HG03060 (cell line): ENCODE measurements around the gene ZNF236.
"Not testable (repeated sequence)": the region's sequence is repeated elsewhere in the genome, so short reads cannot be mapped to it uniquely, and the experiment has no call there.

Experiments used
- ATAC-seq: cut with Tn5 transposase; IDR thresholded peaks from one replicate; pipeline ENCODE4 v1.9.1; 2021; ENCODE audit warnings: low read depth, moderate number of reproducible peaks; ENCODE audit not compliant: unreplicated experiment

ZNF236 gene

DNA sequence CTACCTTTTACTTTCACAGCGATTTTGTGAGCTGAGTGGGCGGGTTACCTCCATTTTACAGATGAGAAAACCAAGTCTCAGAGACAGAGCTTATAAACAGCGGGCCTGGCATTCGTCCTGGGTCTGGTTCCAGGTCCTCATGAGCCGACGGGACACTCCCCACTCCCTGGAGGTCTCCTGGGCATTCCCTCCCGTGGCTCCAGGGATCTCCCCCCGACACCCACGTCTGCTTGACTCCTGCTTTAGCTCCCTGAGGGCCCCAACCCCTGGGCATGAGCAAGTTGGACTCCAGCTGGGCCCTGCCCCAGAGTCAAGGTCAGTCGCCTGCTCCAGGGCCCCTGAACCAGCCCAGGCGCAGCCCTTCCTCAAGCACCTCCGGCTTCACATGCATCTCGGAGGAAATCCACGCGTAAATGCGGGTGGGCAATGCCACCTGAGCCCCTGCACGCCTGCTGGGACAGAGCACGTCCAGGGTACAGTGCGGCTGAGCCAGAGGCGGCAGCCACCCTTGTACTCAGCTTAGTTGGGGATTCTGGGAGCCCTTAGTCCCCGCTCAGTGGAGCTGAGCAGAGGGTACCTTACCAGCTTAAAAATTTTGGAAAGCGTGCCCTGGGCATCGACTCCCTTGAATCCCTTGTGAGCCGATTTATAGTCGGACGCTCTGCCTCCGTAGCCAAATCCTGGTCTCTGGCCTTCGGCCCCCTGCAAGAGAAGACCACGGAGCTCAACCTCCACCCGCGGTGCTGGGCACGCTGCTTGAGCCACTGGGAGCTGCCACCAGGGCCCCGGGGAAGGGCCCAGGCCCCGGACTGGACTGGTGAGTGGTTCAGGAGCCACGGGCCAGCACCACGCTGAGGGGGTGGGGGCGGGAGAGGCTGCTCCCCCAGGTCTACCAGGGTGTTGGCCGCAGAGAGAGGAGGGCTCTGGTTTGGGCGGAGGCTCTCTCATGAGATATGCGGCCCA is 162.1 kb downstream of the ZNF236 start:
- no peak for ATAC-seq

DNA sequence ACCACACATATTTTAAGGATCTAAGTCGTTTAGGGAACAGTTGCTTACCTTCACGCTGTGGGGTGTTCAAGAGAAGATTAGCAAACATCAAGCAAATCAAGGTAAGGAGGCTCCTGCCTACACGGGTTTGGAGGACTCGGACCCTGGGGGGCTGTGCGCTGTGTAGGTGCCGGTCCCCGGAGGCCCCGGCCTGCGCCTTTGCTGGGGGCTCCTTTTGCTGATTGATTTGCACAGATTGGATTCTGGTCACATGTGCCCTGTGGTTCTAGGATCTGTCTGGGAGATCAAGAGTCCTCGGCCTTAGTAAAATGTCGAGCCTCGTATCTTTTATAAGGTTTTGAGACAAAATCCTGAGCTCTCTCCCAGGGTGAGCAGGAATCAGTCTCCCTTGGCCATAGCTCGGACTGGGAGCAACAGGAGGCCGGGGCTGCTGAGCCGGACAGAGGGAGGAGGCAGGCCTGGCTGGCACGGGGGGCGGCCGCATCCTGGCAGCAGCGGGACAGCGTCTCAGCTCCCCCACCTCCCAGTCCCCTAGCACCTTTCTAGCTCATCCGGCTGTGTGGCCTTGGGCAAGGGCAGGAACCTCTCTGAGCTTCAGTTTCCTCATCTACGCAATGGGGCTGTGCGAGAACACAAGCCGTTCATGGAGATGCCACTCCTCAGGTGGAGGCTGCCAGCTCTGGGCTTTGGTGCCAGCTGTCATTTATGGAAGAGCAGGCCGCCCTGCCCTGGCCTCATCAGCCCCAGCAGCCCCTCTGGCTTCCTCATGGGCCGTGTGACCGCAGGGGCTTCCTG is 163.0 kb downstream of the ZNF236 start:
- no peak for ATAC-seq

DNA sequence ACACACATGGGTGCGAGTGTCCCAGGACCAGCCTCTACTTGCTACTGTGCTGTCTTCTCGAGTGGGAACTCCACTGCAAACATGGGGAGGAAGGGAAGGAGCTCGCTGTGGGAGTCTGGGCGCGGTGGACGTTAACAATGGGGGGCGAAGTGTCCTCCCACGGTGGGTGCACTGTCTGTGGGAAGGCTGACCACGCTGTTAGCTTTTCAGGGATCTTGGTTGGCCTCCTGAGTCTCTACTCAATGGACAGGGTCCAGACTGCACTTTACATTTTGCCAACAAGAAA is 163.5 kb downstream of the ZNF236 start:
- no peak for ATAC-seq

GRCh38 chr18:76986406-76986805 is 164.0 kb downstream of the ZNF236 start:
- no peak for ATAC-seq

- no peak for ATAC-seq
These were observed 165.9 kb downstream of the ZNF236 start for GRCh38 chr18:76988031-76988826.

DNA sequence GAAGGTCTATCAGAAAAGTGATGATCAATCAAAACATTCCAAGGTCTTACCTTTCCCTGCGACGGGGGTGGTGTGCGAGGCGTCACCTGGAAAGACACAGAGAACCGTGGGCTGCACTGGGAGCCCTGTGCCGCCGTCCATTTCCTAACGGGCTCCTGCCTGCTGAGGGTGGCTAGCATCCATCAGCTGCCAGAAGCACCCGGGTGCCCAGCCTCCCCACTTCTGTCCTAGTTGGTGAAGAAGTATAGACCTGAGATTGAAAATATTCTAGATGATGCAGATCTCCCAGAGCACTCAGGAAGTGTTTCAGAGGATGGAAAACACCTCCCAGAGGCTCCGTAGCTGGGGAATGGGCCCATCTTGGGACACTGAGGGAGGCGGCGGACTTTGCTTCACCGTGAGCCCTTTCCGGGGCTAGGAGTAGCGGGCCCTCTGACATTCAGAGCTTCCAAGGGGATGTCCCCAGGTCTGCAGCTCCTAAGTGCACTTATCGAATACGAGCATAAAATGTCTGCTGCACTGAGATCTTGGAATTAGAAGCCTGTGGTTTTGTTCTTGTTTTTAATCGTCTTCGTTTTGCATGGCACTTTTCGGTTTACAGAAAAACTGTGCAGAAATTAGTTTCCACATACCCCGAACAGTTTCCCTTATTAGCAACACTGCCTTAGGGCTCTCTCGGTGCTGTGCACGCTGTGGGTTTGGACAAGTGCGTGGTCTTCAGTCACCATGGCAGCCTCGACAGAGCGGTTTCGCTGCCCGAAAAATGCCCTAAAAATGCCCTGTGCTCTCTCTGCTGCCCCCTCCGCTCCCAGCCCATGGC is 166.7 kb downstream of the ZNF236 start:
- no peak for ATAC-seq

DNA sequence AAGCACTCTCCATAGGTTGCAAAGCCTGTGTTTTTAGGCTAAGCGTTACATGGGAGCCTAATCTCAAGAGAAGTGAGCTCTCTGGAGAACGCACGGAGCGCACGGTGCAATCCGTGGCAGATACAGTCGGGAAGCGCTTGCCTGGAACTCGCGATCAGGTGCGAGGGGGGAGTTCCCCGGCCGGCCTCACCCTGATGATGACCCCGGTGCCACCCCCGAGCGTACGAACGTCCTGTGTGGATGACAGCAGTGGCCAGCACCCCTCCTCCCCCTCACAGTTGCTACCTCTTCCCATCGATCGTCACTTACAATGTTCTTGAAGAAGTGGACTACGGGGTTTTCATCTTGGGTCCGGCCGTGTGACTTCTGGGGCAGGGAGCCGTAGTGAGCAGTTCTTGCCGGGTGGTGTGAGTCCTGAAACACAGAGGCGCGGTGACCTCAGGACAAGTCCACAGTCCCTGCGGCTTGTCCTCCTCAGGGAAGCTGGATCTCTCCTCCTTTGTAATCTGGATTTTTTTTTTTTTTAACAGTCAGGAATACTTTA is 167.4 kb downstream of the ZNF236 start:
- ATAC-seq: no peak

DNA sequence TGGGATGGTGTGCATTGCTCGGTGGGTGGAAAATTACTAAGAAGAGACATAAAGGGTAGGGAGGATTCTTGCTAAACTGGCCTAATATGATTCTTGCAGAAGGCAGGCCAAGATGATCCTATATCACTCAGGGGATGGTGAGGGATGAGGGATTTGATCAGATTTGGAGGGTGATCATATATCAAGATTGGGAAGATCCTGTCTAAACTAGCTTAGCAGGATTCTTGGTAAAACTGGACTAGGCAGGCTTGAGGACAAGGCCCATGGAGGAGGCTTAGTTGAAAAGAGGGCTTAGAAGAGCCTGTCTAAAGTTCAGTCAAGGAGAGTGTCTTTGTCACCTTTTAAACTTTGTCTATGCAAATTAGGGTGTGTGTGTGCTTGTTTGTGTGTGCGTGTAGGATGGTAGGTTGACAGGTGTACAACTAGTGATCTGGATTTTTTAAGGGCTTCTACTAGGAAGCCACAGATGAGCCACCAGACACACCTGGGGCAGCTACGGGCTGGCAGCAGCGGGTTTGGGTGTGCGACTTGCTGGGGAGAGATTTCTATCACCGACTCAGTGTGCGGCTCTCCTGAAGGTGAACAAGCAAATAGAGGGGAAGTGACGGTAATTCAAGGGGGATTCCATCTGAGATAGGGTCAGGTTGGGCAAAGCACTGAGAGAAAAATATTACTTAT is 168.1 kb downstream of the ZNF236 start:
- ATAC-seq: not testable (repeated sequence)

DNA sequence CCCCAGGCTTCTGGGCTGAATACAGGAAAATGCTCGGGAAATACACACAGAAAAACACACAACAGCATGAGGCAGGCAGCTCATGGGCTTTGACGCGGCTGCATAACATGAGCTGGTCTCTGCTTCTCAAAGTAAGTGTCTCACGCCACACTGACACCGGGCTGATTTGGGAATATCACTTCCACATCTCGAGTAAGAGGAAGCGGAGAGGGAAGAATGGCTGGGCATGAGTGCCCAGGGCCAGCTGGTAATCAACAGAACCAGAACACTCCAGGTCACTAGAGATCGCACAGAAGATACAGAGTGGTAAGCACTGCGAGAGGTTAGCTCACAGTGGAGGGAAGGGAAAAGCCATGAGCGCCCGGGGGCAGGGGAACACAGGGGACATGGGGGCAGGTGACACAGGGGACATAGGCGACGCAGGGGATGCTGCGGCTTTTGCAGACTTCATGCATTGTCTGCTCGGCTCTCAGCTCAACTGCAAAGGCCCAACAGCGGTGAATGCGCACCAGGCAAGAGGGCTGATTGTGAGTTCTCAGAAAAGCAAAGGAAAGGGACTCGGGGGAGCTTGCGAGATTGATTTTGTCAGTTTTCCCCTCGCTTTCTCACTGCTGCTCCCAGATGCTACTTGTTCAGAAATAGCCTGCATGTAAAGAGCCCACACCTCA is 168.8 kb downstream of the ZNF236 start:
- ATAC-seq: no peak

DNA sequence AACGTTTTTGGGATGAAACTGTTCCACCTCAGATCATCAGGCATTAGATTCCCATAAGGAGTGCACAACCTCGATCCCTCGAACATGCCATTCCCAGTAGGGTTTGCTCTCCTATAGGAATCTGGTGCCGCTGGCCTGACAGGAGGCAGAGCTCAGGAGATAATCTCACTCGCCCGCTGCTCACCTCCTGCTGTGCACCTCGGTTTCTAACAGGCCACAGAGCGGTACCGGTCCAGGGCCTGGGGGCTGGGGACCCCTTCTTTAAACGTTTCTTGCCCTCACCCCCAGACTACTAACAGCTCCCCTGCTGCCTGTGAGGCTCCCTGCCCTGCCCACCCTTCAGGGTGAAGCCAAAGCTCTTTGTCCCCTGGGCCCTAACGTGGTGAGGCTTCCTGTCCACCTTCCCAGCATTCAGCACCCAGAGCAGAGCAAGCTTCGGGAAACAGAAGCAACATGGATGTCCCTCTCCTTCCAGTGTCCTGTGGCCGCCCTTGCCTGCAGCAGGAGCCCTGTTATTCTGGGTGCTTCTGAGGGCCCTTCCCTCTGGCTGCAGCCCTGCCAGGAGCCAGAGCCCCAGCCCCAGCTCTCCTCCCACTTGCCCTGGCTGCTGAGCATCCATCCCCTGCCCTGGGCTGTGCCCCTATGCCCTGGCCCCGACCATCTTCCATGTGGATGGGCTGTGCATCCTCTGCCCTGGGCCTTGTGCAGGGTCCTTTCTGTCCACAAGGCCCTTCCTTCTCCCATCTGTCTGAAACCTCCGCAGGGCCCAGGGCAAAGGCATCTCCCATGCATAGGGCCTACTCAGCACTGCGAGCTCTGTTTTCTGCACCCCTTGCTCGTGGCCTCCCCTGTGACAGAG is 170.1 kb downstream of the ZNF236 start:
- ATAC-seq: no peak

DNA sequence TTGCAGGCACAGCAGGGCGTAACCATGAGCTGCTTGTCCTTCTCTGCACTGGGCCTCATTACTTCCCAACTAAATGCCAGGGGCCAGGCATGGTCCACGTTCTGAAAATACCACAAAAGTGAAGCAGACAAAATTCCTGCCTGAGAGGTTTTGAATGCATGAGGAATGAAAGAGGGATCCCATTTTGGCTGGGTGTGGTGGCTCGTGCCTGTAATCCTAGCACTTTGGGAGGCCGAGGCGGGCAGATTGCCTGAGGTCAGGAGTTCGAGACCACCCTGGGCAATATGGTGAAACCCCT is 170.7 kb downstream of the ZNF236 start:
- no peak for ATAC-seq

- ATAC-seq: no peak
These were observed 171.2 kb downstream of the ZNF236 start for GRCh38 chr18:76993573-76993972.

DNA sequence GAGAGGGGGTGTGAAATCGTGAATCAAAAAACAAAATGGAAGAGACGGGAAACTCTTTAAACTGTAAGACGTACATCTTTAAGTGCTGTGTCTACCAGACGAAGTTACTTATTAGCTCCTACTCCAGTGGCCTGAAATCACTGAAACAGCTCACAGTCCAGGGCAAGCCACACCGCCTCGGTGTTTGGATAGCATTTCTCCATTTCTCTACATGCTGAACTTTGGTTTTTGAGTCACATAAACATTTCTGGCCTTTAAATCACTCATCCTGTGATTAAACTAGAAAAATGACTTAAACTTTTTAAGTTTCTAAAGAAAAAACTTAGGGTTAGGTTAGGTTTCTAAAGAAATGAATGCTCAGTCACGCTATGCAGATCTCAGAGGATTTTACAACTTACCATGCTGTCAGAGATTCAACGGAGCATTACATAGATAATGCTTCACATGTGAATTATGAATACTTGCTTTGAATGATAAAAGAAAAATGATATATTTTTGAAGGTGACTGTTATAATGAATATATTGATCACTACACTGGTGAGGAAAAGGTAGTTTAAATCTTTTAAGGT is 171.8 kb downstream of the ZNF236 start:
- ATAC-seq: no peak

DNA sequence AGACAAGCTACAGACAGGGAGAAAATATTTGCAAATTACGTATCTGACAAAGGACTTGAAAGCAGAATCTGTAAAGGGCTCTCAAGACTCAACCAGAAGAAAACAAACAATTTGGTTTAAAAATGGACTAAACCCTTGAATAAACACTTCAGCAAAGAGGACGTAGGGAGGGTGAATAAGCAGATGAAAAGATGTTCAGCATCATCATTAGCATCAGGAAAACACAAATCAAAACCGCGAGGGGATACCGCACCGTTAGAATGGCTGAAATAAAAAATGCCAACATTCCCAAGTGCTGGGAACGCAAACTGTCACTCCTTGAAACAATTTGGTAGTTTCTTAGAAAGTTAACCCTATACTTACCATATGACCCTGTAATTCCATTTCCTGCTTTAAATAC is 173.5 kb downstream of the ZNF236 start:
- no peak for ATAC-seq

DNA sequence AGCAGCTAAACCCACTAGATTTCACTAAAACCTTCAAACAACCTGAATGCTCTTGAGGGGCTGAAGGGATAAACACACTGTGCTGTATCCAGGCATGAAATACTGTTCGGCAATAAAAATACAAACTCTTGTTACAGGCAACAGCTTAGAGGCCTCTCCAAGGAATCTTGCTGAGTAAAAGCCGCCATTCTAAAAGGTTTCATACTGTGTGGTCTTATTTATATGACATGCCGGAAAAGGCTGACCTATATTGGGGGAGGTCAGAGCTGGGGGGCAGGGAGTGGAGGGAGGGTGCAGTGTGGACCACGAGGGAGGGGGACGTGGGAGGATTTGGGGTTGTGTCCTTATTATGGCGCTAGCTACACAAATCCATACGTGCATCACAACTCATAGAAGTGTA is 174.1 kb downstream of the ZNF236 start:
- ATAC-seq: no peak

GRCh38 chr18:76997951-76998808 is 175.8 kb downstream of the ZNF236 start:
- ATAC-seq: no peak

- no peak for ATAC-seq
These were observed 176.7 kb downstream of the ZNF236 start for GRCh38 chr18:76999077-76999476.
